Activated CD8-positive, alpha-beta T cell treated with anti-CD3 and anti-CD28 coated beads for 36 hours (primary cell): ENCODE measurements around the gene PRR7. TPM values are rescaled to one million over a fixed set of nuclear protein-coding genes. Genes with fewer than 3 reads are reported as not detected.
A peak's percentile ranks its signal among the peaks of the same experiment; 100 is the strongest.
"Not testable (repeated sequence)": the region's sequence is repeated elsewhere in the genome, so short reads cannot be mapped to it uniquely, and the experiment has no call there.

Source experiments
- ATAC-seq: fragments of 200-7000 bp; cut with Tn5 transposase; one replicate; pipeline ENCODE4 v1.10.0; 2021; ENCODE audit warnings: mild to moderate bottlenecking, moderate library complexity
- CTCF ChIA-PET: fragments of 350-600 bp; sonication (Branson Sonifier 250); formaldehyde crosslinking; loops from one replicate; lab custom pipeline; 2021; ENCODE audit warnings: antibody characterized with exemption; lab: Charles Lee
- POLR2A ChIA-PET: fragments of 350-600 bp; sonication (Branson Sonifier 250); formaldehyde crosslinking; loops from one replicate; lab custom pipeline; 2021; ENCODE audit warnings: antibody characterized with exemption; lab: Charles Lee
- DNase-seq: peaks from one replicate; pipeline ENCODE4 v3.0.0-alpha.2; 2020
- H3K27ac Mint-ChIP-seq: one replicate; pipeline ENCODE4 v1.8.0; 2021; ENCODE audit warnings: mild to moderate bottlenecking, mixed read lengths
- H3K27me3 Mint-ChIP-seq: one replicate; pipeline ENCODE4 v1.8.0; 2021; ENCODE audit warnings: mixed read lengths
- H3K36me3 Mint-ChIP-seq: one replicate; pipeline ENCODE4 v1.8.0; 2021; ENCODE audit warnings: low read depth, mixed read lengths
- H3K4me1 Mint-ChIP-seq: one replicate; pipeline ENCODE4 v1.8.0; 2021; ENCODE audit warnings: low read depth, mixed read lengths
- H3K4me3 Mint-ChIP-seq: one replicate; pipeline ENCODE4 v1.8.0; 2021; ENCODE audit warnings: mild to moderate bottlenecking, moderate library complexity, mixed read lengths
- H3K9me3 Mint-ChIP-seq: one replicate; pipeline ENCODE4 v1.8.0; 2021; ENCODE audit warnings: mixed read lengths
- CTCF ChIP-seq: fragments of 200-600 bp; IDR thresholded peaks from one replicate; pipeline ENCODE4 v1.8.0; 2022; ENCODE audit warnings: antibody characterized with exemption, mild to moderate bottlenecking
- intact Hi-C: fragments of 100-400 bp; cut with micrococcal nuclease; formaldehyde crosslinking; loops from one replicate; pipeline ENCODE4 v1.10.0; 2022
- total RNA-seq, 2 experiments: library from RNA; stranded (reverse); gene quantifications; one replicate each; pipeline ENCODE4 v1.2.3, GENCODE V29; 2021

PRR7 gene
- total RNA-seq, 2 experiments from 2014 or later = 32.6 to 36.4 TPM

- POLR2A ChIA-PET = interaction anchor here (1.1 to 2.4 kb wide), 8 partner anchors 11 to 43 kb away, joined by 3 to 6 read pairs (median 5); no protein-coding TSS in a partner anchor
- TF ChIP-seq CTCF = no peak
- ATAC-seq = peak; percentile 82
- H3K9me3 Mint-ChIP-seq = no peaks in the 10 kb centered on the region
- DNase-seq = peak; percentile 46
- CTCF ChIA-PET = interaction anchor here (0.9 to 7.0 kb wide), 3 partner anchors 8 to 103 kb away, joined by 3 to 76 read pairs (median 3); no protein-coding TSS in a partner anchor
- peak overlapping the region; percentile 18 for H3K4me3 Mint-ChIP-seq
- H3K36me3 Mint-ChIP-seq = no peaks in the 10 kb centered on the region
- H3K27me3 Mint-ChIP-seq = no peaks in the 10 kb centered on the region
- peak overlapping the region; percentile 70 for H3K27ac Mint-ChIP-seq
- intact Hi-C loops = no loop called here
- peaks cover 40% of the 10 kb centered on the region for H3K4me1 Mint-ChIP-seq
These were observed 33.9 kb upstream of the PRR7 start for GRCh38 chr5:177412603-177413233.

DNA sequence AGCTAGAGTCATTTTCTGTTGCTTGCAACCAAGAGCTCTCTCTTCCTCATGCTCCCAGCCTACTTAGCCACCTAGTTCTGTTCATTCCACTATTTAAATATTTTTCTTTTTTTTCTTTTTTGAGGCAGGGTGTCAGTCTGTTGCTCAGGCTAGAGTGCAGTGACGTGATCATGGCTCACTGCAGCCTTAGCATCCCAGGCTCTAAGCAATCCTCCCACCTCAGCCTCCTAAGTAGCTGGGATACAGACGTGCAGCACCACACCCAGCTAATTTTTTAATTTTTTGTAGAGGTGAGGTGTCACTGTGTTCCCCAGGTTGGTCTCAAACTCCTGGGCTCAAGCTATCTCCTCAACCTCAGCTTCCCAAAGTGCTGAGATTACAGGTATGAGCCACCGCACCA lies 32.1 kb upstream of the PRR7 start:
- DNase-seq (no peak), ATAC-seq (no peak)
- peaks cover 40% of the 10 kb centered on the region for H3K4me1 Mint-ChIP-seq
- H3K36me3 Mint-ChIP-seq = no peaks in the 10 kb centered on the region
- POLR2A ChIA-PET = interaction anchor here (1.0 to 4.7 kb wide), 3 partner anchors 18 to 50 kb away, joined by 3 to 23 read pairs (median 6); no protein-coding TSS in a partner anchor
- TF ChIP-seq CTCF = no peak
- no peak overlapping the region for H3K4me3 Mint-ChIP-seq
- H3K27me3 Mint-ChIP-seq = no peaks in the 10 kb centered on the region
- CTCF ChIA-PET = interaction anchor here (0.8 to 7.0 kb wide), 9 partner anchors 10 to 105 kb away, joined by 3 to 76 read pairs (median 4); no protein-coding TSS in a partner anchor
- no peaks in the 10 kb centered on the region for H3K9me3 Mint-ChIP-seq
- H3K27ac Mint-ChIP-seq = no peak overlapping the region
- intact Hi-C loops = no loop called here

DNA sequence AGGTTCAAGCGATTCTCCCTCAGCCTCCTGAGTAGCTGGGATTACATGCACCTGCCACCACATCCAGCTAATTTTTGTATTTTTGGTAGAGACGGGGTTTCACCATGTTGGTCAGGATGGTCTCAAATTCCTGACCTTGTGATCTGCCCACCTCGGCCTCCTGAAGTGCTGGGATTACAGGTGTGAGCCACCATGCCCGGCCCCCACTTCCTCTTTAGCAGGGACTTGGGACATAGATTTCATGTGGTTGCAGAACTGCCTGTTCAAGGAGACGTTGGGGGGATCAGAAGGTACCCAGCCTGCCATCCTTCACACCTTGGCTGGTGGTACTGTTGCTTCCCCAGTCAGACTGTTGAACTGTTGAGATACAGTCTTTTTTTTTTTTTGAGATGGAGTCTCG lies 29.5 kb upstream of the PRR7 start:
- intact Hi-C loops, DNase-seq, ATAC-seq, H3K9me3 Mint-ChIP-seq, H3K27me3 Mint-ChIP-seq, H3K4me3 Mint-ChIP-seq, H3K27ac Mint-ChIP-seq, H3K36me3 Mint-ChIP-seq: not testable (repeated sequence)
- ChIA-PET POLR2A (interaction anchor here (0.9 to 4.7 kb wide), 5 partner anchors 9 to 28 kb away, joined by 4 to 23 read pairs (median 5); partner anchors contain the start of gene GRK6), CTCF (interaction anchor here (1.0 to 7.0 kb wide), 5 partner anchors 9 to 107 kb away, joined by 3 to 76 read pairs (median 3); no protein-coding TSS in a partner anchor)
- H3K4me1 Mint-ChIP-seq = peaks cover 25% of the 10 kb centered on the region

GRCh38 chr5:177419046-177419445 lies 27.6 kb upstream of the PRR7 start:
- no peak overlapping the region for H3K27ac Mint-ChIP-seq
- TF ChIP-seq CTCF = no peak
- DNase-seq = no peak
- peaks cover 7% of the 10 kb centered on the region for H3K4me1 Mint-ChIP-seq
- no peaks in the 10 kb centered on the region for H3K9me3 Mint-ChIP-seq
- CTCF ChIA-PET = interaction anchor here (7.0 kb wide), 1 partner anchor 15 kb away, joined by 76 read pairs; no protein-coding TSS in a partner anchor
- H3K4me3 Mint-ChIP-seq = no peak overlapping the region
- intact Hi-C loops = no loop called here
- POLR2A ChIA-PET = interaction anchor here (0.7 to 1.4 kb wide), 2 partner anchors 27 to 83 kb away, joined by 3 to 6 read pairs; partner anchors contain the start of gene PRR7
- H3K27me3 Mint-ChIP-seq = no peaks in the 10 kb centered on the region
- ATAC-seq = no peak
- H3K36me3 Mint-ChIP-seq = no peaks in the 10 kb centered on the region

GRCh38 chr5:177420472-177420871 lies 26.1 kb upstream of the PRR7 start:
- DNase-seq, ATAC-seq, intact Hi-C loops, H3K27ac Mint-ChIP-seq, H3K27me3 Mint-ChIP-seq, H3K9me3 Mint-ChIP-seq, H3K36me3 Mint-ChIP-seq, H3K4me3 Mint-ChIP-seq: not testable (repeated sequence)
- ChIA-PET CTCF (interaction anchor here (1.0 to 10.5 kb wide), 2 partner anchors 16 to 37 kb away, joined by 3 to 159 read pairs; partner anchors contain the start of genes F12 and PFN3), POLR2A (interaction anchor here (2.4 to 15.2 kb wide), 2 partner anchors 16 to 25 kb away, joined by 5 to 606 read pairs; partner anchors contain the start of gene PRR7)
- peaks cover 13% of the 10 kb centered on the region for H3K4me1 Mint-ChIP-seq
